ENCODE results near the gene BDKRB2. TPM values are rescaled to one million over a fixed set of nuclear protein-coding genes. Genes with fewer than 3 reads are reported as not detected.

The BDKRB2 gene
- total RNA-seq, 6 donors from 2014 or later: 0.78 to 4.0 (median 1.8) TPM; not detected in 1

DNA sequence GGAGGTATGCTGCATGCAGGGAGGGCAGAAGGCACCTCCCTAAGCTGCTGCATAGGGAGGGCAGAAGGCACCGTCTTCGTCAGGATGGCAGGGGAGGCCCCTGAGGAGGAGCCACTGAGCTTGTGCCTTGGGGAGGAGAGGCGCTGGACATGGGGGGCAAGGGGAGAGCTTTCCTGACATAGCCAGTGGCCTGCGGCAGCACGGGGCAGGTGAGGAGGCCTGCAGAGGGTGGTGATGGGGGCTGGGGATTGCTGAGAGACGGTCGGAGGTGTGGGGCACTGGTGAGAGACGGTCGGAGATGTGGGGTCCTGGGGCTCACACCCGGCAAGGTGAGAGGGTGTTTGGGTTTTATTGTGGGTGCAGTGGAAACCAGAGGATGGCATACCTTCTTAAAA lies 10.4 kb upstream of the BDKRB2 start:
- no peaks in the 10 kb centered on the region for H3K9me3 ChIP-seq
- H3K36me3 ChIP-seq: no peaks in the 10 kb centered on the region
- H3K27me3 ChIP-seq: no peaks in the 10 kb centered on the region
- H3K27ac ChIP-seq: peak overlapping the region in 1 of 4 donors; percentile 67
- DNase-seq: peak in 1 of 2 donors; percentile 33
- TF ChIP-seq POLR2AphosphoS5 (IDR thresholded peaks at IDR 0.05): no peak
- TF ChIP-seq, protein P1, sequence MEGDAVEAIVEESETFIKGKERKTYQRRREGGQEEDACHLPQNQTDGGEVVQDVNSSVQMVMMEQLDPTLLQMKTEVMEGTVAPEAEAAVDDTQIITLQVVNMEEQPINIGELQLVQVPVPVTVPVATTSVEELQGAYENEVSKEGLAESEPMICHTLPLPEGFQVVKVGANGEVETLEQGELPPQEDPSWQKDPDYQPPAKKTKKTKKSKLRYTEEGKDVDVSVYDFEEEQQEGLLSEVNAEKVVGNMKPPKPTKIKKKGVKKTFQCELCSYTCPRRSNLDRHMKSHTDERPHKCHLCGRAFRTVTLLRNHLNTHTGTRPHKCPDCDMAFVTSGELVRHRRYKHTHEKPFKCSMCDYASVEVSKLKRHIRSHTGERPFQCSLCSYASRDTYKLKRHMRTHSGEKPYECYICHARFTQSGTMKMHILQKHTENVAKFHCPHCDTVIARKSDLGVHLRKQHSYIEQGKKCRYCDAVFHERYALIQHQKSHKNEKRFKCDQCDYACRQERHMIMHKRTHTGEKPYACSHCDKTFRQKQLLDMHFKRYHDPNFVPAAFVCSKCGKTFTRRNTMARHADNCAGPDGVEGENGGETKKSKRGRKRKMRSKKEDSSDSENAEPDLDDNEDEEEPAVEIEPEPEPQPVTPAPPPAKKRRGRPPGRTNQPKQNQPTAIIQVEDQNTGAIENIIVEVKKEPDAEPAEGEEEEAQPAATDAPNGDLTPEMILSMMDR (IDR thresholded peaks at IDR 0.05): no peak
- peaks cover 17 to 36% (median 20%) of the 10 kb centered on the region in 4 donors for H3K4me1 ChIP-seq
- 80 to 95% methylated on average over 8 to 9 of the region's 10 CpGs for WGBS, 2 donors
- ATAC-seq (ENCODE audit: low FRiP score in 2 of 2): no peak
- no peak overlapping the region for H3K4me3 ChIP-seq

DNA sequence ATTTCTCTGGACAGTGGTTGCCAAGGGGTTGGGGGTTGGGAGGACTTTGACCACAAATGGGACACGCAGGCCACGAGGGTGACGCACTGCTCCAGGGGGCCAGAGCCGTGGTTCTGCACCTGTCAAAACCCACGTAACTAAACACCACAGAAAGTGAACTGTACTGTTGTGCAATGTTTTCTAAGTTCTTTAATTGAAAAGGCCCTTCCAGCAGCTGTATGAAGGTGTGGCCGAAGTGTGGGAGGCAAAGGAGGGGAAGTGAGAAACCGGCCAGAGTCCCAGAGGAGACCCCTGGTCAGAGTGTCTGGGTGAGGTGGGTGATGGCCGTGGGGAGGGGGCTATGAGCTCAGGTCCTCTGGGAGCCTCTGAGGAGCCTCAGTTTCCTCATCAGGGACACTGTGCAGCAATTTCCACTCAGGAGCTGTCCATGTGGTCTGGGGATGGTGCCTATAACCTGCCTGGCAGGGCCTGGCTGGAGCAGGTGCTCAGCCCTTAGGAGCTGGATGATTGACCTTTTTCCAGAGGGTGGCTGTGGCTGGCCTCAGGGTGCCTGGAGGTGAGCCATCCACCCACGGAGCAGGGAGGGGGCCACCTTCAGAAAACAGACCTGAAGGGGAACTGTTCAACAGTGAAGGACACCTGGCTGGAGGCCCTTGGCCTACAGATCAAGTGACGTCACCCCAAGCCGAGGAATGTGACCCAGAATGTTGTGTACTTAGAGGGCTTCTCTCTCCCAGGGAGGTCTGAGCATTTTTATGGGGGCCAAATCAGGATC lies 9.8 kb upstream of the BDKRB2 start:
- 58 to 75% methylated on average over 10 to 11 of the region's 11 CpGs for WGBS, 2 donors
- H3K36me3 ChIP-seq: no peaks in the 10 kb centered on the region
- H3K4me1 ChIP-seq: peaks cover 17 to 30% (median 21%) of the 10 kb centered on the region in 4 donors
- H3K9me3 ChIP-seq: no peaks in the 10 kb centered on the region
- TF ChIP-seq EP300 (IDR thresholded peaks at IDR 0.05) (peak in 1 of 4 donors; percentile 55), POLR2AphosphoS5 (IDR thresholded peaks at IDR 0.05) (no peak), POLR2A (IDR thresholded peaks at IDR 0.05) (no peak)
- DNase-seq (peak; percentile 32 to 70), ATAC-seq (ENCODE audit: low FRiP score in 2 of 2) (peak; percentile 19 to 75)
- H3K27me3 ChIP-seq: no peaks in the 10 kb centered on the region
- H3K27ac ChIP-seq: peak overlapping the region in 3 of 4 donors; percentile 36 to 67 (median 60)
- no peak overlapping the region for H3K4me3 ChIP-seq

DNA sequence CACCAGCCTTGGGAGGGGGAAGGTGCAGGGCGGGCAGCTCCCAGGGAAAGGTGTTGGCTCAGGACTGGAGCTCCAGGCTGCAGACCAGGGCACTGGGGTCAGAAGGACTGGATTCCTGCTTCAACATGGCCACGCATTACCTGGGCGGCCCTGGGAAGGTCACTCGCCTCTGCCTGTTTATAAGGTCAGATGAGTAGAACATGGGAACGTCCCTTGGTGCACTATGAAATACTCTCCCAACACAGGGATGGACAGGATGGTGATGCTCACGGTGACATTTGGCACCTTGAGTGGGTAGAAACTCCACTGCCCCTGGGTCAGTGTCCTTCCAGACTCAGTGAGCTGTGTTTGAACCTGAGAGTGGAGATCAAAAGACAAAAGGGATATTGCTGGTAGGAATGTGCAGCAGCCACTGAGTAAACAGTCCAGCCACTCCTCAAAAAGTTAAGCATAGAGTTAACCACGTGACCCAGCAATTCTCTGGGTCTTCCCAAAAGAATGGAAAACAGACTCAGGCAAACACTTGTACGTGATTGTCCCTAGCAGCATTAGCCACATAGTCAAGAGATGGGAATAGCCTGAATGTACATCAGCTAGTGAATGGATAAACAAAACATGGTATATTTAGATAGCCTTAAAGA lies 9.1 kb upstream of the BDKRB2 start:
- H3K4me1 ChIP-seq: peaks cover 17 to 30% (median 21%) of the 10 kb centered on the region in 4 donors
- H3K9me3 ChIP-seq: no peaks in the 10 kb centered on the region
- H3K4me3 ChIP-seq: no peak overlapping the region
- DNase-seq (no peak), ATAC-seq (ENCODE audit: low FRiP score in 2 of 2) (peak in 1 of 2 donors; percentile 34)
- WGBS, 2 donors: 67 to 72% methylated on average over 8 of the region's 8 CpGs
- TF ChIP-seq EP300 (IDR thresholded peaks at IDR 0.05) (no peak), POLR2AphosphoS5 (IDR thresholded peaks at IDR 0.05) (no peak), POLR2A (IDR thresholded peaks at IDR 0.05) (peak in 1 of 4 donors; percentile 8)
- H3K36me3 ChIP-seq: no peaks in the 10 kb centered on the region
- H3K27me3 ChIP-seq: no peaks in the 10 kb centered on the region
- peak overlapping the region in 3 of 4 donors; percentile 36 to 67 (median 60) for H3K27ac ChIP-seq

DNA sequence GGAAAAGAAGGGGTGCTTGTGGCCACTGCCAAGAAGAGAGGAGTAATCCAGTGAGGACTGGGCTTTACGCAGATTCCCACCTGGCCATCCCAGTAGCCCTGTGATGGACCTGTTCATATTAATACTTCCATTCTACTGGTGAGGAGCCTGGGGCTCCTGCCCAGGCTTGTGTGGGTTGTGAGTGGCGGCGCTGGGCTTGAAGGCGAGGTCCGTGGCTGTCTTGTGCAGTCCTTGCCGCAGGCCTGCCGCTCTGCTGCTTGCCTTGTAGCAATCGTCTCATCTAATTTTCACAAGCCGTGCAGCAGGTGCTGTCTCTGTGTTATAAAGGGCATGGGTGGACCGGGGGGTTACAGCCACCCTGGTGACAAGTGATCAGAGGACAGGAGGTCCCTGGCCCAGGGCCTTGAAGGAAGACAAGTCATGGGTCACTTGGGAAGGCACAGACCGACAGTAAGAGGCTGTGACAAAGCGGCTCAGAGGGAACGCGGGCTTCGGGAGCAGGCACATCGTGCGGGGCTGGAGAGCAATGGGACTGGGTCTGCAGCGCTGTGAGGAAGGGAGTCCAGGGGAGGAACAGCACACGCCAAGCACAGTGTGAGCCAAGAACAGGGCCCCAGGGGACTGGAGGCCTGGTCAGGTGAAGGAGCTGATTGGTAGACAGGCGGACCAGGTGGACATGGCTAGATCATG lies 7.3 kb upstream of the BDKRB2 start:
- TF ChIP-seq EP300 (IDR thresholded peaks at IDR 0.05) (no peak), POLR2A (IDR thresholded peaks at IDR 0.05) (no peak), POLR2AphosphoS5 (IDR thresholded peaks at IDR 0.05) (no peak)
- TF ChIP-seq, protein P1 (IDR thresholded peaks at IDR 0.05): no peak
- ATAC-seq (ENCODE audit: low FRiP score in 2 of 2): no peak
- Histone ChIP-seq H3K4me3 (no peak overlapping the region), H3K4me1 (peaks cover 17 to 36% (median 24%) of the 10 kb centered on the region in 4 donors), H3K27me3 (no peaks in the 10 kb centered on the region), H3K9me3 (no peaks in the 10 kb centered on the region), H3K36me3 (no peaks in the 10 kb centered on the region), H3K27ac (peak overlapping the region; percentile 65 to 77 (median 71))
- DNase-seq: peak in 1 of 2 donors; percentile 46
- 93 to 94% methylated on average over 18 to 19 of the region's 20 CpGs for WGBS, 2 donors

DNA sequence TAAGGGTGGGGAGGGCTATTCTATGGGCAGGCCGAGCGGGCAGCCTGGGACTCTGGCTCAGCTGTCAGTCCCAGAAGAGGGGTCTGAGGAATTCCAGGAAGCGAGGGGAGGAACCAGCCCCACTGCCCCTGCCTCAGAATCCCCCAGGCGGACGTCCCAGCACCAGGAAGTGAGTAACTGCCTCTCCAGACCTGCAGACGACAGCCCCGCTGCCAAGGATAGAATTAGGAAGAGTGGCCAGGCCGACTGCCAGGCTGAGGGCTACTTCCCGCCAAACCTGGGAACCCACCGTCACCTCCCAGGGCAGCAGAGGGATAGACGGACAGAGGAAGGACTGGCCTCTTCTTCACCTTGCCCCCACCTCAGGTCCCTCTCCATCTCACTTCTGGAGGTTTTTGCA lies 6.7 kb upstream of the BDKRB2 start:
- no peaks in the 10 kb centered on the region for H3K36me3 ChIP-seq
- no peaks in the 10 kb centered on the region for H3K9me3 ChIP-seq
- TF ChIP-seq, protein P1 (IDR thresholded peaks at IDR 0.05): no peak
- TF ChIP-seq EP300 (IDR thresholded peaks at IDR 0.05): no peak
- no peak for TF ChIP-seq POLR2A (IDR thresholded peaks at IDR 0.05)
- TF ChIP-seq POLR2AphosphoS5 (IDR thresholded peaks at IDR 0.05): no peak
- H3K4me1 ChIP-seq: peaks cover 17 to 36% (median 25%) of the 10 kb centered on the region in 4 donors
- peak overlapping the region; percentile 65 to 77 (median 71) for H3K27ac ChIP-seq
- ATAC-seq (ENCODE audit: low FRiP score in 2 of 2) (peak in 1 of 2 donors; percentile 5), DNase-seq (peak; percentile 39 to 56)
- no peak overlapping the region for H3K4me3 ChIP-seq
- 34 to 45% methylated on average over 6 to 11 of the region's 11 CpGs for WGBS, 2 donors
- no peaks in the 10 kb centered on the region for H3K27me3 ChIP-seq
